ENCODE measurements around the gene SLC25A24. TPM values are rescaled to one million over a fixed set of nuclear protein-coding genes. Genes with fewer than 3 reads are reported as not detected.
"Not testable (repeated sequence)": the region's sequence is repeated elsewhere in the genome, so short reads cannot be mapped to it uniquely, and the experiment has no call there.

SLC25A24 gene
- total RNA-seq, 1 donor from 2014 or later: 18.4 TPM

DNA sequence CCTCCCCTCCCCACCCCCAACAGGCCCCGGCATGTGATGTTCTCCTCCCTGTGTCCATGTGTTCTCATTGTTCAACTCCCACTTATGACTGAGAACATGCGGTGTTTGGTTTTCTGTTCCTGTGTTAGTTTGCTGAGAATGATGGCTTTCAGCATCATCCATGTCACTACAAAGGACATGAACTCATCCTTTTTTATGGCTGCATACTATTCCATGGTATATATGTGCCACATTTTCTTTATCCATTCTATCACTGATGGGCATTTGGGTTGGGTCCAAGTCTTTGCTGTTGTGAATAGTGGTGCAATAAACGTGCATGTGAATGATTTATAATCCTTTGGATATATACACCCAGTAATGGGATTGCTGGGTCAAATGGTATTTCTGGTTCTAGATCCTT lies 3.4 kb upstream of the SLC25A24 start:
- DNase-seq; intact Hi-C loops (cut with micrococcal nuclease); ATAC-seq: not testable (repeated sequence)

DNA sequence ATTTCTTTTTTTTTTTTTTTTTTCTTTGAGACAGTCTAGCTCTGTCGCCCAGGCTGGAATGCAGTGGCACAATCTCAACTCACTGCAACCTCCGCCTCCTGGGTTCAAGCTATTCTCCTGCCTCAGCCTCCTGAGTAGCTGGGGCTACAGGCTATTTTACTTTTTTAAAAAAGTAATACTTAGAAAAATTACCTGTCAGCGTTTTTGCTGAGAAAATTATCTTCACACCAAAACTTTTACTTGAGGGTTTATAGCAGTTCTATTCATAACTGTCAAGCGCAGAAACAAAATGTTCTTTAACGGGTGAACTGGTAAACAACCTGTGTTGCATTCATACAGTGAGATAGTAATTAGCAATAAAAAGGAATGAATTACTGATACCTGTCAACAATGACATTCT lies 1.5 kb upstream of the SLC25A24 start:
- intact Hi-C loops (cut with micrococcal nuclease): no loop called here
- ATAC-seq (no peak), DNase-seq (no peak)

DNA sequence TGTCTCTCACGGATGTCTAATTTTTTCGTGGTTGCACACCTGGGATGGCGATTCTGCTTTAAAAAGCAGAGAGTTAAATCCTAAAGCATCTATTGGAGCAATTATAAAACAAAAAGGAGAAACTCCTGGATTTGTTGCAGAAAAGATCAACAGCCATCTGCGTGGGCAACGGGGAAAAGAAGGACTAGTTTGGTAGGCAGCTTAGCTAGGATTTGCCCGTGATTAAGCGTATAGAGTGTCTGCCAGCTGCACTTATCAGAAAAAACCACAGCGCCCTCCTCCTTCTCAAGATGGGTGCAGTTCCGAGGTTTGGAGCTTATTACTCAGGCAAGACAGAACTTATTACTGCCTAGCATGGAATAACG lies 526 bp upstream of the SLC25A24 start:
- intact Hi-C loops (cut with micrococcal nuclease): no loop called here
- DNase-seq (no peak), ATAC-seq (peak; percentile 51)

DNA sequence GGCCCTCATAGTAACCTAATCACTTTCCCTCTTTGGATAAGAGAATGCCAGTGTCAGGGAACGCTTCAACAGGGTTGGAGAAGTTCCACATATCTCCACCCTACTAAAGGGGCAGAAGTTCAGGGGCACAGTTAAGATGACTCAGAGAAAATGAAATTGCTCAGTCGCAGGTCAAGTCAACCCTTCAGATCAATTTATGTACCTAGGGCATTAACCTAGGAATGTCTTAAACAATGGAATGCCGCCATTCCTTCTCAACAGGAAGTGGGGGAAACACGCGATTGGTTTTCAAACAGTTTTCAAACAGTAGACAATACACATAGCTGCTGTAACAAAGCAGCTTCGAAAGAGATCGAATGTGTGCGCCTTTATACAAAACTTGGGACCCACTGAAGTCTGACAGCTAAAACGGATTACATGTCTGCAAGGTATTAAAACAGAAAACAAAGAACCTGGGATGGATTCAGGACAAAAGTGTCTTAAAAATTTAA lies 897 bp downstream of the SLC25A24 start:
- ATAC-seq (peak; percentile 58), DNase-seq (no peak)
- intact Hi-C loops (cut with micrococcal nuclease): no loop called here

DNA sequence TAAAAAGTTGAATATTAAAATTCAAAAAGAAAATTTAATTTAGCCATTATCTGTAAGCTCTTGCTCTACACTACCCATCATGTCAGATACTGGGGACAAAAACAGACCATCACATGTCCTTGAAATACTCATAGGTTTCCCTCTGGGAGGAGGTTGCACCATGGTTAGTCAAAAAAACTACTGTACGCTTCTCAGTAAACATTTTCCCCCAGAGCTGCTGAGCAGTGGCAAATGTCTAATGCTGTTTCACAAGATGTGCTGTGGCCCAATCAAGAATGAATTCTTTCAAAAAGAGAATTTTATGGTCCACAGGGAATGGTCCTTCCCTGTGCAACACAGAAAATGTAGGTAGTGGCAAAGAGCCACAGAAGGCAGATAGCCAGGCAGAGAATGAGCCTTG lies 6.1 kb downstream of the SLC25A24 start:
- no peak for ATAC-seq
- DNase-seq: no peak
- intact Hi-C loops (cut with micrococcal nuclease): no loop called here

DNA sequence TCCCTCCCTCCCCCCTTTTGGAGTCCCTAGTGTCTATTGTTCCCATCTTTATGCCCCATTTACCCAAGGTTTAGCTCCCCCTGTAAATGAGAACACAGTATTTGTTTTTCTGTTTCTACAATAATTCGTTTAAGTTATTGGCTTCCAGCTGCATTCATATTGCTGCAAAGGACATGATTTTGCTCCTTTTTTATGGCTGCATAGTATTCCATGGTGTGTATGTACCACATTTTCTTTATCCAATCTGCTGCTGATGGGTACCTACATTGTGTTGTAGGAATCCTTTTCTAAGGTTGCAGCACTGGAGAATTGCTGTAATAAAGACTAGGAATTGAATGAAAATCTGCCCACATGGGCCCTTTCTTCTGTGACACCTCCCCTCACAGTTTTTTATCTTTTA lies 6.8 kb downstream of the SLC25A24 start:
- intact Hi-C loops (cut with micrococcal nuclease): no loop called here
- ATAC-seq (no peak), DNase-seq (no peak)

DNA sequence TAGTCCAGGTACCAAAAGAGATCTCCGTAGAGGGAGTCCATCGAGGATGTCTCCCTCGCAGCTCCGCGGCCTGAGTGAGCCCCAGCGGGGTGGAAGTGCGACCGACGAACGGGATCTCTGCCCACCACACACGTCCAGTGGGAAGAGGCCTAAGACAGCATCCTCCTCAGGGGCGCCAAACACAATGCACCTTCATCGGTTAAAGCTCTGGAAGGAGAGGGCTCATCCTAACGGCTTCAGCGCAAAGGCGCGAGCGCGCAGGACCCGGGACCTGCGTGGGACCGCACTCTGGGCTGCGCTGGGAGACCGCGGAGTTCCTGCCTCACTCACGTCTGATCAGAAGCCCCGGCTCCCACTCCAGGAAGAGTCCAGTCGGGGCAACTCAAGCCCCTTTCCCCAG lies 7.6 kb downstream of the SLC25A24 start:
- intact Hi-C loops (cut with micrococcal nuclease): no loop called here
- no peak for DNase-seq
- no peak for ATAC-seq

DNA sequence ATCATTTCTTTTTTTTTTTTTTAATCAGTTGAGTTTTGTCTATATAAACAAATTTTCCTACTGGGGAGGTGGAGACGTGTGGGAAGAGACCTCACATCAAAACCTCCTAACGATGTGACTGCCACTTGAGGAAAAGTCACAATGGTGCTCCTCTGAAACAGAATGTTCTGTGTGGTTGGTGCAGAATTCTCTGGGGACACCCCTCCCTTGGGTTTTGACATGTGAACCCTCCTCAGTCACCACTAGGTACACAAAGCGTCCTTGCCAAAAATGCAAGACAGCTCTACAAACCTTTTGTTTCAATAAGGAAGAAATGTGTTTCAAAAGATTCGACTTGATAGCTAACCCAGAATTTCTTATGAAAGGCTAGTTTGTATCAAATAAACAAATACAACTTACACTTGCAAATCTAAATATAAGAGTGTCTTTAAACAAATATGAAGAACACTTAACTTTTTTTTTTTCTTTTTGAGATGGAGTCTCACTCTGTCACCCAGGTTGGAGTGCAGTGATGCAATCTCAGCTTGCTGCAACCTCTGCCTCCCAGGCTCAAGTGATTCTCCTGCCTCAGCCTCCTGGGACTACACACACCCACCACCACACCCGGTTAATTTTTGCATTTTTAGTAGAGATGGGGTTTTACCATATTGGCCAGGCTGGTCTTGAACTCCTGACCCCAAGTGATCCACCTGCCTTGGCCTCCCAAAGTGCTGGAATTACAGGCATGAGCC lies 9.3 kb downstream of the SLC25A24 start:
- ATAC-seq: peak; percentile 49
- intact Hi-C loops (cut with micrococcal nuclease): no loop called here
- no peak for DNase-seq

DNA sequence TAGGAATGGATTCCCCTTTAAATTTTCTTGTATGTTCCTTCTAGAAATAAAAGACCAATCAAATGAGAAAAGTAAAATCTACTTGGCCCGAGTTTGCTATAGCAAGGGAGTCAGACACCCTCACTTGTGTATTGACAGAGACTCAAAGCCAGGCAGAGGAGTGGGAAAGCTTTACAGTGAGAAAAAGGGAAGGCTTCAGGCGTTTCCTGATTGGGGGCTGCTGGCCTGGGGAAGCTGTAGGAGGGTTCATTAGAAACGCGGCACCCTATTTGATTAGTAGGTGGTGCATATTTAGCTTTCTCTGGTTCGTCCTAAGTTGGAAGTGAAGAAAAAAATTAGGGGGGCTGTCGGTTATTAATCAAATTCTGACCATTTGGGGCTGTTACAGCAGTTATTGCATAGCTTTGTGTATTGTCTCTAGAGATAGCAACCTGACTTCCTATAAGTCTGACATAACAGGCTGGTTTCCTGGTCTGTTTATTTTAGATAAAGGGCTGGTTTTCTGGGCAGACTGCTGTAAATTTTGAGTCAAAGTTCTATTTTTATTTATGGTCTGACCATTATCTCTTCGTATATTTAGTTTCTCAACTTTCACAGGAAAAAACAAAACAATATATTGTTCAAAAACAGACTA lies 10.0 kb downstream of the SLC25A24 start:
- ATAC-seq (no peak), DNase-seq (no peak)
- intact Hi-C loops (cut with micrococcal nuclease): no loop called here

DNA sequence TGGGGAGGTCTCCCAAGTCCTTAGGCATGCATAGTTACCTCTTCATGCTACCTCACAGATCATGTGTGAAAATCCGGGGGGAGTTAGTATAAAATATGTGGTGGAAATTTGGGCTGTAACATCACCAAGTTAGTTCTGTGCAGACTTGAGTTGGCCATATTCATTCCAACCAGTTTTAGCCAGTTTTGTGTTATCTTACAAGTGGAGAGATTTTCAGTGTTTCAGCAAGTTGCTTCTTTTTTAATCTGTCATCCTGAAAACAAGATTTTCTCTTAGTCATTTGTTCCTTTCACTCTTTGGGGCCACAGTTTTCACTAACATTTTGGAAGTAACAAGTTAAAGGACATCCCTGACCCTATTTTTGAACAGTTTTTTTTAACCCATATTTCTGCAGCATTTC lies 11.3 kb downstream of the SLC25A24 start:
- no peak for ATAC-seq

DNA sequence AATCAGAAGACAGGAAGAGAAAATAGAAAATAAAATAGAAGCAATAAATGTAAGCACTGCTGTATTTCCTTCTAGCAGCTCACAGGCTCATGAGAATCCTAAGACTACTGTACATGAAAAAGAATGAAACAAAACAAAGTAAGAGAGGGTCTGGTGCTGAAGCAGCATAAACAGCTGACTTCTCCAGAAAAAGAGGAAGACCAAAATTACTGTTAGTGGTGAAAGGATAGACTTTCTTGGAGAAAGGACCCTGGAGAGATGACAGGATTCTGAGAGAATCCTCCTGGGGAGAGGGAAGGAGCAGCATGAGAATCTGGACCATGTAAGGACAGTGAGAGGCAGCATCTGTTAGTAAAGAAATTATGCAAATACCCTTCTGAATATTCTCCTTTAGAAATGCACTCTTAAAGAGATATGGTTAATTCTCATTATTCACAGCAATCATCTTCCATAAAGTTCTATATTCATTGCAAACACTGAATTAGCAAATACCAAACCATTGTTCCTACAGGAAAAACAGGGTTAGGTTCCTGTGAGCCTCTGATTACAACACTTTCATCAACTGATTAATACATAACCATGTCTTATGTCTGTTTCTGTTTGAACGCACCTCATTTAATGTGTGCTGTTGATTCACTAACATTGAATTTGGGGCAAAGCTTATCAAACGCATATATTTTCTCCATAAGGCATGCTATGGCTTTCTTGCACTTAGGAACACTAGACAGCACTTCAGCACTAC lies 17.0 kb downstream of the SLC25A24 start:
- DNase-seq: no peak
- intact Hi-C loops (cut with micrococcal nuclease): no loop called here
- no peak for ATAC-seq

More for the DNA sequence above, 11.3 kb downstream of the SLC25A24 start:
- intact Hi-C loops (cut with micrococcal nuclease): no loop called here
- DNase-seq: no peak

DNA sequence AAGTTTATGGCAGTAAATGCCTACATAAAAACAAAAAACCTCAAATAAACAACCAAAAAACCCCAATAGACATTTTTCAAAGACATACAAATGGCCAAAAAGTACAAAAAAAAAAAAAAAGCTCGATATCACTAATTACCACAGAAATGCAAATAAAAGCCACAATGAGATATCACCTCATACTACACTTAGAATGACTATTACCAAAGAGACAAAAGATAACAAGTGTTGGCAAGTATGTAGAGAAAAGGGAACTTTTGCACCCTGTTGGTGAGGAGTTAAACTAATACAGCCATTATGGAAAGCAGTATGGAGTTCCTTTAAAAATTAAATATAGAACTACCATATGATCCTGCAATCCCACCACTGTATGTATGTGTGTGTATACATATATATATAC lies 21.1 kb downstream of the SLC25A24 start:
- intact Hi-C loops (cut with micrococcal nuclease): no loop called here
- DNase-seq: no peak
- no peak for ATAC-seq

DNA sequence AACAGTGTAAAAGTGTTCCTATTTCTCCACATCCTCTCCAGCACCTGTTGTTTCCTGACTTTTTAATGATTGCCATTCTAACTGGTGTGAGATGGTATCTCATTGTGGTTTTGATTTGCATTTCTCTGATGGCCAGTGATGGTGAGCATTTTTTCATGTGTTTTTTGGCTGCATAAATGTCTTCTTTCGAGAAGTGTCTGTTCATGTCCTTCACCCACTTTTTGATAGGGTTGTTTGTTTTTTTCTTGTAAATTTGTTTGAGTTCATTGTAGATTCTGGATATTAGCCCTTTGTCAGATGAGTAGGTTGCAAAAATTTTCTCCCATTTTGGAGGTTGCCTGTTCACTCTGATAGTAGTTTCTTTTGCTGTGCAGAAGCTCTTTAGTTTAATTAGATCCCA lies 37.7 kb downstream of the SLC25A24 start:
- DNase-seq; intact Hi-C loops (cut with micrococcal nuclease); ATAC-seq: not testable (repeated sequence)

DNA sequence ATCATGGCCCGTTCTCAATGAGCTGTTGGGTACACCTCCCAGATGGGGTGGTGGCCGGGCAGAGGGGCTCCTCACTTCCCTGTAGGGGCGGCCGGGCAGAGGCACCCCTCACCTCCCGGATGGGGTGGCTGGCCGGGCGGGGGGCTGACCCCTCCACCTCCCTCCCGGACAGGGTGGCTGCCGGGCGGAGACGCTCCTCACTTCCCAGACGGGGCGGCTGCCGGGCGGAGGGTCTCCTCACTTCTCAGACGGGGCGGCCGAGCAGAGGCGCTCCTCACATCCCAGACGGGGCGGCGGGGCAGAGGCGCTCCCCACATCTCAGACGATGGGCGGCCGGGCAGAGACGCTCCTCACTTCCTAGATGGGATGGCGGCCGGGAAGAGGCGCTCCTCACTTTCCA lies 40.2 kb downstream of the SLC25A24 start:
- intact Hi-C loops (cut with micrococcal nuclease); ATAC-seq; DNase-seq: not testable (repeated sequence)

DNA sequence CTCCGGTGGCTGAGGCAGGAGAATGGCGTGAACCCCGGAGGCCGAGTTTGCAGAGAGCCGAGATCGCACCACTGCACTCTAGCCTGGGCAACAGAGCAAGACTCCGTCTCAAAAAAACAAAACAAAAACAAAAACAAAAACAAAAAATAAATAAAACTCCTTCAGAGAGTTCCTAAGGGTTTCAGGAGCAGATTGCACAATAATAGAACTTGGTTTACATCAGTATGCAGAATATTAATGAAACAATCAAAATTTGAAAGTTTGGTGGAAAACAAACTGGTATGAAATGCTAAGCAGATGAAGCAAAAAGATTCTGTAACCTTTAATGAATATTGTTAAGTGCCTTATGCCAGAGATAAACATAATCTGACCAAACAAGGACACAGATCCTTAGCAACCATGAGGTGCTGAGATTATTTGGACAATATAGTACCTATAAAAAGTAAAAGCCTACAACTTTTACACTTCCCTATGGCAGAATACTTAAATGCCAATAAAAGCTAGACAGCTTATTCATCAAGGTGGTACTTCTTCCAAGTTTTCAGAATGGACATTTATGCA lies 41.2 kb downstream of the SLC25A24 start:
- DNase-seq: no peak
- intact Hi-C loops (cut with micrococcal nuclease): no loop called here
- no peak for ATAC-seq

DNA sequence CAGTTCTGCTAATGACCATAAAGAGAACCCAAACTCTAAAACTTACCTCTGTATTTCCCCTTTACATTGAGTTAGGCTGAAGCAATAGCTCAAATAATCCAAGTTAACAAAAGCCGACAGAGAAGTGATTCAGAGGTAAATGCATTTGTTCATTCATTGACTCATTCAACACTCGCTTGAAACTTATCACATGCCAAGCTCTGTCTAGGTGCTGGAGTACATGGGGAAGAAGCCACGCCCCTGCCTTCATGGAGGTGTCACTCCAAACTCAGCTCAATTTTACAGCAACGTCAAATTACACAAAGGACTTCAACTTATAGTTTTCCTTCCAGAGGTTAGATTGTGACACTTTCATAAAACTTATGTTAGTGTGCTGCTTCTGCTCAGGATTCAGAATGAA lies 45.8 kb downstream of the SLC25A24 start:
- intact Hi-C loops (cut with micrococcal nuclease): no loop called here
- DNase-seq (no peak), ATAC-seq (no peak)

DNA sequence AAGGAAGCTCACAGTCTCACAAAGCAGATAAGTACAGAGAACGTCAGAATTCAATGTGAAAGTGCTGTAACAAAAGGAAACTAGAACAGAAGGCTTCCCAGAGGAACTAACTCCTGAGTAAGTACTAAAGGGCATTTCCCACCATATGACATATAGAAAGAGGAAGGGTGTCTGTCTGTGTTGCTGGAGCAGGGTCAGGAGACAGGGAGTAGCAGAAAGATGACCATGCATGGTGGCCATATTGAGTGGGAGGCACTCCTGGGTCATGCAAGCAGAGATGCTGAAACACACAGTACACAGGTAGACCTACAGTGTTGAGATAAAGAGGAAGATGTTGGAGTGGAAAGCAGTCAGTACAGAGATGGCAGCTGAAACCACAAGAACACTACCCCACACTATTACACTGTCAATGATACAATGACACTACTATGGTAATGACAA lies 47.3 kb downstream of the SLC25A24 start:
- no peak for DNase-seq
- intact Hi-C loops (cut with micrococcal nuclease): no loop called here
- ATAC-seq: no peak

DNA sequence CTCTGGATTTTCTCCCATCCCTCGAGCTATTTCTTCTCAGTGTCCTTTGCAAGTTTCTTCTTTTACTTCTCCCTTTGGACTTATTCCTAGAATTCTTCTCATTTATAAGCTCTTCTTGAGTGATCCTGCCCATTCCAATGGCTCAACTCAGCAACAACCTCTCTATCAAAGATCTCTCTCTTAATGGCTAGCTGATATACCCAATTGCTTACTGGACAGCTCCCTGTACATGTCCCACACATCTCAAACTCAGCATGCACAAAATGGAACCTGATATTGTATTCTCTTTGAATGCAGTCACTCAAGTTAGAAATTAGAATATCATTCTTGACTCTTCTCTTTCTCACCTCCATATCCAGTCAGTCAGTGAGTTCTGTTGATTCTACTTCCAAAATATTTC lies 48.6 kb downstream of the SLC25A24 start:
- intact Hi-C loops (cut with micrococcal nuclease): no loop called here
- no peak for ATAC-seq
- DNase-seq: no peak

DNA sequence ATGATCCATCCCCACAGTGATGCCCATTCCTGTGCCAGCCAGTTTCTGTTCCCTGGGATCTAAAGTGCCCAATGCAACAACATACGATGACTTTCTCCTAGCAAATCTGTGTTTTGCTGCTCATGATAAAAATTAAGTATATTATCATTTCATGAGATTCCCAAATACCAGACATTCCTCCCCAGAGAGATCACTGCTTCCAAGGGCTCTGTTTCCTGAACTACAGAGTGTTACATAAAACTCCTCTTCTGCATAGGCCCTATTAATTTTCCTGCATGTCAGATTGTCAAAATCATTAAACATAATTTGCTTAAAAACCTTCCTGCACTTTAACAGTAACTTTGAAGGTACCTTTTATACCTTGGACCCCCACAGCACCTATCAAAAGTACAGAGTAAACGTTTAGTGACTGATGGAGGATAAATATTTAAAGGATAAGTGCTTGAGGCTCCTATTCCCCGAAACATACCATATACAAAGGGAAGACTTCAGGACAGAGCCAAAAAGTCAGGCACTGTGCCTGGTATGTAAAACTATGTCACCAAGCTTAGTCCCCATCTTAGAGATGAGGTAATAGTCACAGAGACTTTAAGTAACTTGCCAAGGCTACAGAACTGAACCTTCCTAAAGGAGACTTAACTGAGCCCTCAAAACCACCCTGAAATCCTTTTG lies 50.2 kb downstream of the SLC25A24 start:
- ATAC-seq (no peak), DNase-seq (no peak)
- intact Hi-C loops (cut with micrococcal nuclease): no loop called here

Data from left ventricle myocardium superior (tissue), 1 donor.